WI38 (cell line): Measurements from ENCODE around the gene TMEM108.

ENCODE experiments used
- H3K4me3 ChIP-seq: 2 replicates; pipeline ENCODE4 v1.5.1; 2011; ENCODE audit warnings: low read depth, mild to moderate bottlenecking, control low read depth, low read length
- TF ChIP-seq, protein P1 (sequence below): IDR thresholded peaks from 2 replicates; pipeline ENCODE4 v1.5.1; 2012; ENCODE audit warnings: low read depth, mild to moderate bottlenecking, control low read depth, low read length

The TMEM108 gene

GRCh38 chr3:133317866-133318265 is 279.7 kb downstream of the TMEM108 start:
- no peak overlapping the region for H3K4me3 ChIP-seq
- TF ChIP-seq, protein P1, sequence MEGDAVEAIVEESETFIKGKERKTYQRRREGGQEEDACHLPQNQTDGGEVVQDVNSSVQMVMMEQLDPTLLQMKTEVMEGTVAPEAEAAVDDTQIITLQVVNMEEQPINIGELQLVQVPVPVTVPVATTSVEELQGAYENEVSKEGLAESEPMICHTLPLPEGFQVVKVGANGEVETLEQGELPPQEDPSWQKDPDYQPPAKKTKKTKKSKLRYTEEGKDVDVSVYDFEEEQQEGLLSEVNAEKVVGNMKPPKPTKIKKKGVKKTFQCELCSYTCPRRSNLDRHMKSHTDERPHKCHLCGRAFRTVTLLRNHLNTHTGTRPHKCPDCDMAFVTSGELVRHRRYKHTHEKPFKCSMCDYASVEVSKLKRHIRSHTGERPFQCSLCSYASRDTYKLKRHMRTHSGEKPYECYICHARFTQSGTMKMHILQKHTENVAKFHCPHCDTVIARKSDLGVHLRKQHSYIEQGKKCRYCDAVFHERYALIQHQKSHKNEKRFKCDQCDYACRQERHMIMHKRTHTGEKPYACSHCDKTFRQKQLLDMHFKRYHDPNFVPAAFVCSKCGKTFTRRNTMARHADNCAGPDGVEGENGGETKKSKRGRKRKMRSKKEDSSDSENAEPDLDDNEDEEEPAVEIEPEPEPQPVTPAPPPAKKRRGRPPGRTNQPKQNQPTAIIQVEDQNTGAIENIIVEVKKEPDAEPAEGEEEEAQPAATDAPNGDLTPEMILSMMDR = no peak

GRCh38 chr3:133328373-133328772 is 290.2 kb downstream of the TMEM108 start:
- TF ChIP-seq, protein P1 = no peak
- no peak overlapping the region for H3K4me3 ChIP-seq

- H3K4me3 ChIP-seq = no peak overlapping the region
- TF ChIP-seq, protein P1 = no peak
These were observed 291.4 kb downstream of the TMEM108 start for GRCh38 chr3:133329626-133330025.

DNA sequence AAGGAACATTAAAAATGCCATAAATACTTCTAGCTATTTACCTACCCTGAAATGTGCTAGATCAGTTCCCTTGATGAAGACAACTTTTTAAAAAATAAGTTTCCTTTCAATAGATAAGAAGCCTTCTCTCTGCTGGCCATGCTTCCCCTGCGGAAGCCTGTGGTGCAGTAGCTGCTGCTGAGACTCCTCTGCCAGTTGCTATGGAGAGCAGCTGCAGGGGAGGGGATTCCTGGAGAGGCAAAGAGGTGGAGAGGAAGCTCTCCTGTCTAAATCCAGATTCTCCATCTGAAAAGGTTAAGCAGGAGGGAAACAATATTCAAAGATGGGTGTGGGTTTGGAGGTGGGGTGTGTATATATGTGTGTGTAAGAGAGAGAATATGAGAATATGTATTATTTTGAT is 291.9 kb downstream of the TMEM108 start:
- H3K4me3 ChIP-seq = no peak overlapping the region
- TF ChIP-seq, protein P1 = no peak

DNA sequence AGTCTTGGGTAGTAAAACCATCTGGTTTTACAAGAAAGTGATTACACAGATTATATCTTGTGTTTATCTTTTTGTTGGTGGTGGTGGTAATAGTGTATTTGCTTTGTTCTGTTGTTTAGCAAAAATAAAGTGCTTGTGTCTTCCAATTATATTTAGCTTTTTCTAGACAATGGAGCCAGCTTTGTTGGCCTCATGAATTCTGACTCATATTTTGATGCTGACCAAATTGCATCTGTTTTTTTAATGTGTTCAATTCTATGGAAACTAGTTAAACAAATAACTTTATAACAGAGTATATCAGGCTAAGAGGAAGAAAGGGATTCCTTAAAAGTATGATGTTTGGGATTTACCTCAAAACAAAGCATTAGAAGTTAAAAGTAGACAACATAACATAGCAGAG is 292.3 kb downstream of the TMEM108 start:
- TF ChIP-seq, protein P1 = no peak
- no peak overlapping the region for H3K4me3 ChIP-seq

DNA sequence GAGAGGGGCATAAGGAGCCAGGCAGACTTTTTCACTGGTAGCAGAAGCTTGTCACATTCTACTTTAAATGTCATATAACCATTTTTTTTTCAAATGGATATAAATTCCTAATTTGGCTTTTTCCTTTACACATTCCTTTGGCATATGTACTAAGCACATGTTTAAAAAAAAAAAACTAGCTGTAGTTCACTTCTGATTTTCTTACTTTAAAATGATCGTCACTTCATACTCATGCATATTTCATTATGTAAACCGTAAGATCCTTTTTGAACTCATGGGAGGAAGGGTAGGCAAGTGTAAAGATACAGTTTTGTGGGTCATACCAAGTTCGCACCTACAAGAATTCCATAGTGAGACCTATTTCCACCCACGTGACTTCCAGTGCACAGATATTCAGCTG is 316.5 kb downstream of the TMEM108 start:
- TF ChIP-seq, protein P1 = no peak

DNA sequence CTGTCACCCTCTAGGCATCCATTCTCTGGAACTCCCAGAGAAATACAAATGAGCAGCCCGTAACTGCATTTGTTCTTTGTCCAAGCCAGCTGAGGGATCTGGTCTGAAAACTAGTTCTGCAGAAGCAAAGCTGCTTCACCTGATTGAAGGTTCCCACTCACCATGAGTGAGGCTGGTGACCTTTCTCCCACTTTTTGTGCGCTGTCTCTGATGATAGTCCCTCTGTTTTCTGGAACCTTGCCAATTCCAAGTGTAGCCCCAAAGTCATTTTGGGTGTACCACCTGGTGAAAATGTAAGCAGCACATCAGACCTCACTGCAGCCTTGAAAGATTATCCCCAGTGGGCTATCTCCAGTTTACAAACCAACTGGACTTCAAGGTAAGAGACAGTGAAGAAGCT is 322.3 kb downstream of the TMEM108 start:
- TF ChIP-seq, protein P1 = no peak
- H3K4me3 ChIP-seq = no peak overlapping the region

More for the DNA sequence above, 316.5 kb downstream of the TMEM108 start:
- no peak overlapping the region for H3K4me3 ChIP-seq
